Measurements from ENCODE around the gene RUVBL2. TPM values are rescaled to one million over a fixed set of nuclear protein-coding genes. Genes with fewer than 3 reads are reported as not detected.

Gene RUVBL2
- total and polyA plus RNA-seq, 4 donors, result 80.4 to 109 (median 104) TPM

GRCh38 chr19:48997972-48998371 lies 4.3 kb downstream of the RUVBL2 start:
- H3K27ac ChIP-seq (ENCODE audit: low read depth, low read length), result no peak overlapping the region
- H3K36me3 ChIP-seq (ENCODE audit: control insufficient read depth, insufficient read depth, low read length), result peaks cover 28% of the 10 kb centered on the region
- H3K27me3 ChIP-seq (ENCODE audit: control insufficient read depth, insufficient read depth, low read length), result no peaks in the 10 kb centered on the region
- peaks cover 10% of the 10 kb centered on the region for H3K4me1 ChIP-seq (ENCODE audit: control insufficient read depth, insufficient read depth, low read length)
- H3K4me3 ChIP-seq (ENCODE audit: low read depth, low read length), result no peak overlapping the region
- H3K9me3 ChIP-seq (ENCODE audit: control insufficient read depth, insufficient read depth, low read length), result no peaks in the 10 kb centered on the region
- DNase-seq (ENCODE audit: low read depth in 4 of 6, low spot score in 6 of 6), result no peak
- WGBS (ENCODE audit: insufficient coverage), result 42% methylated on average over 5 of the region's 5 CpGs

- Histone ChIP-seq H3K9me3 (ENCODE audit: control insufficient read depth, insufficient read depth, low read length) (no peaks in the 10 kb centered on the region), H3K4me3 (ENCODE audit: low read depth, low read length) (no peak overlapping the region), H3K4me1 (ENCODE audit: control insufficient read depth, insufficient read depth, low read length) (peaks cover 2% of the 10 kb centered on the region), H3K36me3 (ENCODE audit: control insufficient read depth, insufficient read depth, low read length) (peaks cover 45% of the 10 kb centered on the region), H3K27me3 (ENCODE audit: control insufficient read depth, insufficient read depth, low read length) (no peaks in the 10 kb centered on the region), H3K27ac (ENCODE audit: low read depth, low read length) (no peak overlapping the region)
- DNase-seq (ENCODE audit: low read depth in 4 of 6, low spot score in 6 of 6), result peak in 2 of 6 donors; percentile 57 to 64
- WGBS (ENCODE audit: insufficient coverage), result 36% methylated on average over 13 of the region's 16 CpGs
Observed at GRCh38 chr19:48999481-49000325, 6.0 kb downstream of the RUVBL2 start.

- Histone ChIP-seq H3K4me1 (ENCODE audit: control insufficient read depth, insufficient read depth, low read length) (no peaks in the 10 kb centered on the region), H3K27ac (ENCODE audit: low read depth, low read length) (no peak overlapping the region), H3K9me3 (ENCODE audit: control insufficient read depth, insufficient read depth, low read length) (no peaks in the 10 kb centered on the region), H3K4me3 (ENCODE audit: low read depth, low read length) (no peak overlapping the region), H3K36me3 (ENCODE audit: control insufficient read depth, insufficient read depth, low read length) (peaks cover 71% of the 10 kb centered on the region), H3K27me3 (ENCODE audit: control insufficient read depth, insufficient read depth, low read length) (no peaks in the 10 kb centered on the region)
- no peak for DNase-seq (ENCODE audit: low read depth in 4 of 6, low spot score in 6 of 6)
- 99% methylated on average over 11 of the region's 15 CpGs for WGBS (ENCODE audit: insufficient coverage)
Observed at GRCh38 chr19:49004133-49004532, 10.4 kb downstream of the RUVBL2 start.

GRCh38 chr19:49004964-49005614 lies 11.4 kb downstream of the RUVBL2 start:
- 94% methylated on average over 6 of the region's 7 CpGs for WGBS (ENCODE audit: insufficient coverage)
- Histone ChIP-seq H3K27me3 (ENCODE audit: control insufficient read depth, insufficient read depth, low read length) (no peaks in the 10 kb centered on the region), H3K27ac (ENCODE audit: low read depth, low read length) (no peak overlapping the region), H3K9me3 (ENCODE audit: control insufficient read depth, insufficient read depth, low read length) (no peaks in the 10 kb centered on the region), H3K4me1 (ENCODE audit: control insufficient read depth, insufficient read depth, low read length) (no peaks in the 10 kb centered on the region), H3K4me3 (ENCODE audit: low read depth, low read length) (no peak overlapping the region), H3K36me3 (ENCODE audit: control insufficient read depth, insufficient read depth, low read length) (peaks cover 74% of the 10 kb centered on the region)
- DNase-seq (ENCODE audit: low read depth in 4 of 6, low spot score in 6 of 6), result no peak

GRCh38 chr19:49006905-49007304 lies 13.2 kb downstream of the RUVBL2 start:
- no peak for DNase-seq (ENCODE audit: low read depth in 4 of 6, low spot score in 6 of 6)
- whole genome bisulfite sequencing (ENCODE audit: insufficient coverage), result 97% methylated on average over 22 of the region's 22 CpGs

GRCh38 chr19:49009828-49010227 lies 16.1 kb downstream of the RUVBL2 start:
- Histone ChIP-seq H3K27me3 (ENCODE audit: control insufficient read depth, insufficient read depth, low read length) (no peaks in the 10 kb centered on the region), H3K4me1 (ENCODE audit: control insufficient read depth, insufficient read depth, low read length) (no peaks in the 10 kb centered on the region), H3K4me3 (ENCODE audit: low read depth, low read length) (no peak overlapping the region), H3K9me3 (ENCODE audit: control insufficient read depth, insufficient read depth, low read length) (no peaks in the 10 kb centered on the region), H3K27ac (ENCODE audit: low read depth, low read length) (no peak overlapping the region), H3K36me3 (ENCODE audit: control insufficient read depth, insufficient read depth, low read length) (peaks cover 81% of the 10 kb centered on the region)
- DNase-seq (ENCODE audit: low read depth in 4 of 6, low spot score in 6 of 6), result no peak
- WGBS (ENCODE audit: insufficient coverage), result over 99% methylated on average over 16 of the region's 18 CpGs

More at GRCh38 chr19:49006905-49007304, 13.2 kb downstream of the RUVBL2 start:
- Histone ChIP-seq H3K27ac (ENCODE audit: low read depth, low read length) (no peak overlapping the region), H3K27me3 (ENCODE audit: control insufficient read depth, insufficient read depth, low read length) (no peaks in the 10 kb centered on the region), H3K36me3 (ENCODE audit: control insufficient read depth, insufficient read depth, low read length) (peaks cover 85% of the 10 kb centered on the region), H3K4me1 (ENCODE audit: control insufficient read depth, insufficient read depth, low read length) (no peaks in the 10 kb centered on the region), H3K9me3 (ENCODE audit: control insufficient read depth, insufficient read depth, low read length) (no peaks in the 10 kb centered on the region), H3K4me3 (ENCODE audit: low read depth, low read length) (no peak overlapping the region)

- Histone ChIP-seq H3K4me1 (ENCODE audit: control insufficient read depth, insufficient read depth, low read length) (no peaks in the 10 kb centered on the region), H3K27me3 (ENCODE audit: control insufficient read depth, insufficient read depth, low read length) (no peaks in the 10 kb centered on the region), H3K36me3 (ENCODE audit: control insufficient read depth, insufficient read depth, low read length) (peaks cover 81% of the 10 kb centered on the region), H3K4me3 (ENCODE audit: low read depth, low read length) (no peak overlapping the region), H3K9me3 (ENCODE audit: control insufficient read depth, insufficient read depth, low read length) (no peaks in the 10 kb centered on the region), H3K27ac (ENCODE audit: low read depth, low read length) (no peak overlapping the region)
- DNase-seq (ENCODE audit: low read depth in 4 of 6, low spot score in 6 of 6), result no peak
- WGBS (ENCODE audit: insufficient coverage), result 94% methylated on average over 16 of the region's 18 CpGs
Observed at GRCh38 chr19:49010453-49010852, 16.8 kb downstream of the RUVBL2 start.

GRCh38 chr19:49011194-49011593 lies 17.5 kb downstream of the RUVBL2 start:
- Histone ChIP-seq H3K4me3 (ENCODE audit: low read depth, low read length) (no peak overlapping the region), H3K9me3 (ENCODE audit: control insufficient read depth, insufficient read depth, low read length) (no peaks in the 10 kb centered on the region), H3K27me3 (ENCODE audit: control insufficient read depth, insufficient read depth, low read length) (no peaks in the 10 kb centered on the region), H3K36me3 (ENCODE audit: control insufficient read depth, insufficient read depth, low read length) (peaks cover 81% of the 10 kb centered on the region), H3K27ac (ENCODE audit: low read depth, low read length) (no peak overlapping the region), H3K4me1 (ENCODE audit: control insufficient read depth, insufficient read depth, low read length) (no peaks in the 10 kb centered on the region)
- WGBS (ENCODE audit: insufficient coverage), result 83% methylated on average over 13 of the region's 17 CpGs
- no peak for DNase-seq (ENCODE audit: low read depth in 4 of 6, low spot score in 6 of 6)

- no peak overlapping the region for H3K27ac ChIP-seq (ENCODE audit: low read depth, low read length)
- peaks cover 23% of the 10 kb centered on the region for H3K4me1 ChIP-seq (ENCODE audit: control insufficient read depth, insufficient read depth, low read length)
- peaks cover 22% of the 10 kb centered on the region for H3K27me3 ChIP-seq (ENCODE audit: control insufficient read depth, insufficient read depth, low read length)
- no peak for DNase-seq (ENCODE audit: low read depth in 4 of 6, low spot score in 6 of 6)
- 95% methylated on average over 29 of the region's 32 CpGs for WGBS (ENCODE audit: insufficient coverage)
- H3K9me3 ChIP-seq (ENCODE audit: control insufficient read depth, insufficient read depth, low read length), result no peaks in the 10 kb centered on the region
- H3K36me3 ChIP-seq (ENCODE audit: control insufficient read depth, insufficient read depth, low read length), result peaks cover 72% of the 10 kb centered on the region
- no peak overlapping the region for H3K4me3 ChIP-seq (ENCODE audit: low read depth, low read length)
Observed at GRCh38 chr19:49014123-49014869, 20.6 kb downstream of the RUVBL2 start.

Measured in spinal cord (tissue), 10 donors.